Stomach (tissue), 4 donors: ENCODE data around the gene IQUB.

ENCODE experiments used
- CTCF ChIP-seq, 7 experiments: fragments of 450-650 bp in 4 of 7; fragments of 200-600 bp in 3 of 7; sonication (generic) in 3 of 7; IDR thresholded peaks; one replicate each; pipeline ENCODE4 v1.5.1; 2016 to 2019; ENCODE audit warnings: antibody characterized with exemption in 7 of 7, control low read depth in 2 of 7, mild to moderate bottlenecking in 1 of 7
- POLR2A ChIP-seq, 4 donors: fragments of 450-650 bp; IDR thresholded peaks; one replicate each; pipeline ENCODE4 v1.6.1; 2016; ENCODE audit warnings: antibody characterized with exemption in 4 of 4, control low read depth in 2 of 4, mild to moderate bottlenecking in 1 of 4, moderate library complexity in 1 of 4
- POLR2AphosphoS5 ChIP-seq, 3 donors: sonication (generic); formaldehyde crosslinking; IDR thresholded peaks; one replicate each; pipeline ENCODE4 v1.6.1; 2016; ENCODE audit warnings: antibody characterized with exemption in 3 of 3

- no peak for TF ChIP-seq CTCF (IDR thresholded peaks at IDR 0.05)
- TF ChIP-seq POLR2A (IDR thresholded peaks at IDR 0.05), result no peak
- no peak for TF ChIP-seq POLR2AphosphoS5 (IDR thresholded peaks at IDR 0.05)
These were observed 37.3 kb upstream of the IQUB start for GRCh38 chr7:123571684-123572083.
